MCF 10A (cell line): ENCODE data around the gene PIP4K2A. TPM values are rescaled to one million over a fixed set of nuclear protein-coding genes. Genes with fewer than 3 reads are reported as not detected.

ENCODE experiments used
- Bru-seq: library from RNA; stranded (reverse); fragments of 400-500 nt; gene quantifications from one replicate; lab custom pipeline; 2021; lab: Mats Ljungman, UMichigan
- BruChase-seq, 2 experiments: library from RNA; stranded (reverse); fragments of 400-500 nt; gene quantifications; one replicate each; lab custom pipeline; 2021; lab: Mats Ljungman, UMichigan
- BruUV-seq: library from RNA; stranded (reverse); fragments of 400-500 nt; replicated peaks from 2 replicates; lab custom pipeline; 2021; lab: Mats Ljungman, UMichigan
- CTCF ChIA-PET: fragments of 300-600 bp; sonication (Branson Sonifier 250); formaldehyde crosslinking; extraction: SDS; loops from one replicate; lab custom pipeline; 2021; ENCODE audit warnings: antibody characterized with exemption, inconsistent platforms; lab: Yijun Ruan, JAX
- POLR2A ChIA-PET: fragments of 300-600, 350-650 bp; sonication (Branson Sonifier 250); formaldehyde crosslinking; extraction: SDS; loops from one replicate; lab custom pipeline; 2020; ENCODE audit warnings: antibody characterized with exemption, inconsistent platforms; lab: Yijun Ruan, JAX
- DNase-seq: peaks from one replicate; pipeline ENCODE4 v3.0.0-alpha.2; 2018; ENCODE audit not compliant: unreplicated experiment
- H3K27ac Mint-ChIP-seq: one replicate; pipeline ENCODE4 v1.8.0; 2022; ENCODE audit warnings: mild to moderate bottlenecking, low read depth, mixed read lengths; ENCODE audit not compliant: unreplicated experiment
- H3K27me3 Mint-ChIP-seq: one replicate; pipeline ENCODE4 v1.8.0; 2022; ENCODE audit warnings: mixed read lengths; ENCODE audit not compliant: insufficient read depth, unreplicated experiment
- H3K36me3 Mint-ChIP-seq: one replicate; pipeline ENCODE4 v1.8.0; 2022; ENCODE audit warnings: mild to moderate bottlenecking, moderate library complexity, mixed read lengths; ENCODE audit not compliant: insufficient read depth, unreplicated experiment
- H3K4me1 Mint-ChIP-seq: one replicate; pipeline ENCODE4 v1.8.0; 2022; ENCODE audit warnings: mixed read lengths; ENCODE audit not compliant: insufficient read depth, unreplicated experiment
- H3K4me3 Mint-ChIP-seq: one replicate; pipeline ENCODE4 v1.8.0; 2022; ENCODE audit warnings: mild to moderate bottlenecking, moderate library complexity, mixed read lengths; ENCODE audit not compliant: unreplicated experiment
- H3K9me3 Mint-ChIP-seq: one replicate; pipeline ENCODE4 v1.8.0; 2022; ENCODE audit warnings: mixed read lengths; ENCODE audit not compliant: unreplicated experiment
- CTCF ChIP-seq: fragments of 200-600 bp; IDR thresholded peaks from one replicate; pipeline ENCODE4 v1.8.0; 2022; ENCODE audit warnings: antibody characterized with exemption, mild to moderate bottlenecking; ENCODE audit not compliant: unreplicated experiment
- intact Hi-C: fragments of 100-400 bp; cut with micrococcal nuclease; formaldehyde crosslinking; loops from 2 replicates; pipeline ENCODE4 v1.14.1; 2022
- long read RNA-seq: library from polyadenylated mRNA; stranded (forward); transcript quantifications from one replicate; pipeline ENCODE4 v2.0.0, GENCODE V29; 2022
- total RNA-seq: library from RNA; stranded (reverse); gene quantifications from 2 replicates; pipeline ENCODE4 v1.2.3, GENCODE V29; 2022

The PIP4K2A gene
- total RNA-seq (24.2 and 27.5 TPM in 2 replicates), Bru-seq, nascent RNA (percentile 78 among the genes with signal in this experiment), BruChase-seq, experiment 1, labeled RNA remaining after a 6-hour chase (percentile 72 among the genes with signal in this experiment), BruChase-seq, experiment 2, labeled RNA remaining after a 2-hour chase (percentile 71 among the genes with signal in this experiment)
- long read RNA-seq, transcript PIP4K2A-202 (10 exons, 3,802 nt), result major isoform, 6 of 15 reads
- long read RNA-seq, partial matches to known transcripts, result 4 of 15 reads
- long read RNA-seq, other reads (novel, unspliced or antisense), result 5 of 15 reads

GRCh38 chr10:22714479-22715289, at the start of gene PIP4K2A:
Gene PIP4K2A, minus strand, starts transcription at chr10:22714578. Its CDS starts 252 bp downstream, at chr10:22714326.
- Mint-ChIP-seq H3K27me3 (no peaks in the 10 kb centered on the region), H3K36me3 (no peaks in the 10 kb centered on the region), H3K9me3 (no peaks in the 10 kb centered on the region), H3K4me3 (peak within 1 kb of the TSS; percentile 78), H3K4me1 (peaks cover 12% of the 10 kb centered on the region), H3K27ac (peak within 1 kb of the TSS; percentile 31)
- peak; percentile 72 for DNase-seq
- no TSS peak for BruUV-seq
- intact Hi-C loops, result loop anchor here (1.0 to 10.0 kb wide), 5 partner anchors 94 to 390 kb away; partner anchors contain the start of gene BMI1
- CTCF ChIA-PET, result no interaction called here
- TF ChIP-seq CTCF, result no peak
- POLR2A ChIA-PET, result interaction anchor here (1.1 to 3.0 kb wide), 4 partner anchors 12 to 96 kb away, joined by 3 to 19 read pairs (median 6); no protein-coding TSS in a partner anchor

- Mint-ChIP-seq H3K9me3 (no peaks in the 10 kb centered on the region), H3K4me3 (no peak overlapping the region), H3K27me3 (no peaks in the 10 kb centered on the region), H3K4me1 (no peaks in the 10 kb centered on the region), H3K27ac (no peak overlapping the region), H3K36me3 (peaks cover under 1% of the 10 kb centered on the region)
- ChIA-PET POLR2A (interaction anchor here (0.6 kb wide), 1 partner anchor 11 kb away, joined by 3 read pairs; no protein-coding TSS in a partner anchor), CTCF (no interaction called here)
- TF ChIP-seq CTCF, result no peak
- DNase-seq, result no peak
- BruUV-seq, result no TSS peak
- intact Hi-C loops, result no loop called here
Observed at GRCh38 chr10:22761569-22762220, 47.3 kb upstream of the PIP4K2A start.

GRCh38 chr10:22760025-22760424, 45.6 kb upstream of the PIP4K2A start:
- POLR2A ChIA-PET, result interaction anchor here (0.7 kb wide), 2 partner anchors 9 to 21 kb away, joined by 3 read pairs; no protein-coding TSS in a partner anchor
- Mint-ChIP-seq H3K36me3 (peaks cover 7% of the 10 kb centered on the region), H3K4me1 (no peaks in the 10 kb centered on the region), H3K27me3 (no peaks in the 10 kb centered on the region), H3K4me3 (no peak overlapping the region), H3K27ac (no peak overlapping the region), H3K9me3 (no peaks in the 10 kb centered on the region)
- intact Hi-C loops, result no loop called here
- no TSS peak for BruUV-seq
- no peak for TF ChIP-seq CTCF
- no peak for DNase-seq
- CTCF ChIA-PET, result interaction anchor here (0.6 to 0.9 kb wide), 3 partner anchors 19 to 151 kb away, joined by 3 read pairs; no protein-coding TSS in a partner anchor
